Measurements from ENCODE around the gene MYRIP.

- TF ChIP-seq CTCF (conservative IDR thresholded peaks at IDR 0.05) (no peak), ZFX (IDR thresholded peaks at IDR 0.05) (no peak)
Observed at GRCh38 chr3:40137591-40138295, 328.3 kb downstream of the MYRIP start.

Data from C4-2B (cell line).